ENCODE data around the gene CSF1. TPM values are rescaled to one million over a fixed set of nuclear protein-coding genes. Genes with fewer than 3 reads are reported as not detected.

The CSF1 gene
- total and polyA plus RNA-seq, 2 experiments from 2014 or later, result 1.4 to 3.5 TPM

DNA sequence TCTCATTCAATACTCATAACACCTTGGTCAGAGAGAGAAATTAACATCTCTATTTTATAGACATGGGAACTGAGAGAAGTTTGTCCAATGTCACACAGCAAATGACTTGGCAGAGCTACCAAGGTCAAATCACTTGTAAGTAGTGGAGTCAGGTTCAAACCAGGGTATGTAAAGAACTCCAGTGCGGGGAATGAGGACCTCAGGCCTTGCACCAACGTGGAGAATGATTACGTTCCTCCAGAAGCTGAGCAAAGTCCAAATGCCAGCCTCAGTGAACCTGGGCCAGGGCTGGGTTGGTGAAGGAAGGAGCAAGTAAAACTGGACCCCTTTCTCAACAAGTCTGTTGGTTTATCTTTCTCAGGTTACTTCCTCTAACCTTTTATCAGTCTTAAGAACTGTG, 1.8 kb upstream of the CSF1 start:
- Mint-ChIP-seq H3K4me1 (peaks cover 38% of the 10 kb centered on the region), H3K9me3 (no peaks in the 10 kb centered on the region), H3K4me3 (no peak overlapping the region), H3K27me3 (ENCODE audit: insufficient read depth, low read depth, poor library complexity) (peaks cover 45% of the 10 kb centered on the region), H3K27ac (no peak overlapping the region), H3K36me3 (ENCODE audit: low read depth) (no peaks in the 10 kb centered on the region)
- DNase-seq (ENCODE audit: low spot score), result no peak
- Histone ChIP-seq H3K4me1 (ENCODE audit: insufficient read depth) (peaks cover 23% of the 10 kb centered on the region), H2AFZ (no peak overlapping the region), H3K4me2 (no peak overlapping the region), H4K20me1 (replicated peaks; ENCODE audit: insufficient read depth) (no peaks in the 10 kb centered on the region), H3K4me3 (no peak overlapping the region), H3K9me2 (ENCODE audit: insufficient read depth) (no peaks in the 10 kb centered on the region), H3F3A (replicated peaks; ENCODE audit: low read depth) (0 out of 2 replicates have a peak, but pooled peaks cover 3% of the 10 kb centered on the region), H3K36me3 (ENCODE audit: insufficient read depth) (no peaks in the 10 kb centered on the region), H3K27ac (ENCODE audit: low read depth) (no peak overlapping the region), H3K79me2 (replicated peaks; ENCODE audit: insufficient read depth) (no peaks in the 10 kb centered on the region), H3K27me3 (ENCODE audit: insufficient read depth) (peaks cover 61% of the 10 kb centered on the region)
- no peak for TF ChIP-seq NANOG (IDR thresholded peaks at IDR 0.05; ENCODE audit: borderline replicate concordance)
- TF ChIP-seq, protein P1, sequence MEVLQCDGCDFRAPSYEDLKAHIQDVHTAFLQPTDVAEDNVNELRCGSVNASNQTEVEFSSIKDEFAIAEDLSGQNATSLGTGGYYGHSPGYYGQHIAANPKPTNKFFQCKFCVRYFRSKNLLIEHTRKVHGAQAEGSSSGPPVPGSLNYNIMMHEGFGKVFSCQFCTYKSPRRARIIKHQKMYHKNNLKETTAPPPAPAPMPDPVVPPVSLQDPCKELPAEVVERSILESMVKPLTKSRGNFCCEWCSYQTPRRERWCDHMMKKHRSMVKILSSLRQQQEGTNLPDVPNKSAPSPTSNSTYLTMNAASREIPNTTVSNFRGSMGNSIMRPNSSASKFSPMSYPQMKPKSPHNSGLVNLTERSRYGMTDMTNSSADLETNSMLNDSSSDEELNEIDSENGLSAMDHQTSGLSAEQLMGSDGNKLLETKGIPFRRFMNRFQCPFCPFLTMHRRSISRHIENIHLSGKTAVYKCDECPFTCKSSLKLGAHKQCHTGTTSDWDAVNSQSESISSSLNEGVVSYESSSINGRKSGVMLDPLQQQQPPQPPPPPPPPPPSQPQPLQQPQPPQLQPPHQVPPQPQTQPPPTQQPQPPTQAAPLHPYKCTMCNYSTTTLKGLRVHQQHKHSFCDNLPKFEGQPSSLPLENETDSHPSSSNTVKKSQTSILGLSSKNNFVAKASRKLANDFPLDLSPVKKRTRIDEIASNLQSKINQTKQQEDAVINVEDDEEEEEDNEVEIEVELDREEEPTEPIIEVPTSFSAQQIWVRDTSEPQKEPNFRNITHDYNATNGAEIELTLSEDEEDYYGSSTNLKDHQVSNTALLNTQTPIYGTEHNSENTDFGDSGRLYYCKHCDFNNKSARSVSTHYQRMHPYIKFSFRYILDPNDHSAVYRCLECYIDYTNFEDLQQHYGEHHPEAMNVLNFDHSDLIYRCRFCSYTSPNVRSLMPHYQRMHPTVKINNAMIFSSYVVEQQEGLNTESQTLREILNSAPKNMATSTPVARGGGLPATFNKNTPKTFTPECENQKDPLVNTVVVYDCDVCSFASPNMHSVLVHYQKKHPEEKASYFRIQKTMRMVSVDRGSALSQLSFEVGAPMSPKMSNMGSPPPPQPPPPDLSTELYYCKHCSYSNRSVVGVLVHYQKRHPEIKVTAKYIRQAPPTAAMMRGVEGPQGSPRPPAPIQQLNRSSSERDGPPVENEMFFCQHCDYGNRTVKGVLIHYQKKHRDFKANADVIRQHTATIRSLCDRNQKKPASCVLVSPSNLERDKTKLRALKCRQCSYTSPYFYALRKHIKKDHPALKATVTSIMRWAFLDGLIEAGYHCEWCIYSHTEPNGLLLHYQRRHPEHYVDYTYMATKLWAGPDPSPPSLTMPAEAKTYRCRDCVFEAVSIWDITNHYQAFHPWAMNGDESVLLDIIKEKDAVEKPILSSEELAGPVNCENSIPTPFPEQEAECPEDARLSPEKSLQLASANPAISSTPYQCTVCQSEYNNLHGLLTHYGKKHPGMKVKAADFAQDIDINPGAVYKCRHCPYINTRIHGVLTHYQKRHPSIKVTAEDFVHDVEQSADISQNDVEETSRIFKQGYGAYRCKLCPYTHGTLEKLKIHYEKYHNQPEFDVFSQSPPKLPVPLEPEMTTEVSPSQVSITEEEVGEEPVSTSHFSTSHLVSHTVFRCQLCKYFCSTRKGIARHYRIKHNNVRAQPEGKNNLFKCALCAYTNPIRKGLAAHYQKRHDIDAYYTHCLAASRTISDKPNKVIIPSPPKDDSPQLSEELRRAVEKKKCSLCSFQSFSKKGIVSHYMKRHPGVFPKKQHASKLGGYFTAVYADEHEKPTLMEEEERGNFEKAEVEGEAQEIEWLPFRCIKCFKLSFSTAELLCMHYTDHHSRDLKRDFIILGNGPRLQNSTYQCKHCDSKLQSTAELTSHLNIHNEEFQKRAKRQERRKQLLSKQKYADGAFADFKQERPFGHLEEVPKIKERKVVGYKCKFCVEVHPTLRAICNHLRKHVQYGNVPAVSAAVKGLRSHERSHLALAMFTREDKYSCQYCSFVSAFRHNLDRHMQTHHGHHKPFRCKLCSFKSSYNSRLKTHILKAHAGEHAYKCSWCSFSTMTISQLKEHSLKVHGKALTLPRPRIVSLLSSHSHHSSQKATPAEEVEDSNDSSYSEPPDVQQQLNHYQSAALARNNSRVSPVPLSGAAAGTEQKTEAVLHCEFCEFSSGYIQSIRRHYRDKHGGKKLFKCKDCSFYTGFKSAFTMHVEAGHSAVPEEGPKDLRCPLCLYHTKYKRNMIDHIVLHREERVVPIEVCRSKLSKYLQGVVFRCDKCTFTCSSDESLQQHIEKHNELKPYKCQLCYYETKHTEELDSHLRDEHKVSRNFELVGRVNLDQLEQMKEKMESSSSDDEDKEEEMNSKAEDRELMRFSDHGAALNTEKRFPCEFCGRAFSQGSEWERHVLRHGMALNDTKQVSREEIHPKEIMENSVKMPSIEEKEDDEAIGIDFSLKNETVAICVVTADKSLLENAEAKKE (CRISPR knock-in tag; IDR thresholded peaks at IDR 0.05), result no peak
- no peak for TF ChIP-seq STAT1 (IDR thresholded peaks at IDR 0.05; ENCODE audit: unreplicated experiment)
- no peak for TF ChIP-seq EZH2phosphoT487 (IDR thresholded peaks at IDR 0.05; ENCODE audit: unreplicated experiment)
- no peak for TF ChIP-seq EZH2 (IDR thresholded peaks at IDR 0.05; ENCODE audit: low read depth, unreplicated experiment)
- ATAC-seq, result no peak

DNA sequence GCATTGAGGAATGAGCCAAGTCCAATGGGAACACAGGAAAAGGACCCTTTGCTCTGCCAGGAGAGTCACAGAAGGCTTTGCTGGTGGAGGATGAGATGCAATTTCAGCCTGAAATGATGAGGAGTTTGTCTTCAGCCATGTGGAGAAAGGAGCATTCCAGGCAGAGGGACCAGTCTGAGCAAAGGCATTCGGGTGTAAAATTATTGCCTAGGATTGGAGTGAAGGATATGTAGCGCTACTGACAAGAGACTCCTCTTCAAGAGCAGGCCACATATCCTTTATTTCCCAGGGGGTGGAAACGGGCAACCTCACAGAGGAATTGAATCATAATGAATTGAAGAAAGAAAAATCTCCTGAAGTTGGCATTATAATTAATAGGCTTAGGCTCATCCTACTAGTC, 1.1 kb upstream of the CSF1 start:
- ATAC-seq (no peak), DNase-seq (ENCODE audit: low spot score) (no peak)
- Histone ChIP-seq H3K79me2 (replicated peaks; ENCODE audit: insufficient read depth) (no peaks in the 10 kb centered on the region), H3K4me1 (ENCODE audit: insufficient read depth) (peaks cover 23% of the 10 kb centered on the region), H3K27me3 (ENCODE audit: insufficient read depth) (peaks cover 61% of the 10 kb centered on the region), H3K4me2 (0 out of 2 replicates have a peak overlapping the region, but pooled peaks have one; percentile 93), H3K4me3 (peak overlapping the region; percentile 72; the same call in 1 of the 2 replicates), H3K36me3 (ENCODE audit: insufficient read depth) (no peaks in the 10 kb centered on the region), H3F3A (replicated peaks; ENCODE audit: low read depth) (0 out of 2 replicates have a peak, but pooled peaks cover 3% of the 10 kb centered on the region), H3K27ac (ENCODE audit: low read depth) (no peak overlapping the region), H2AFZ (no peak overlapping the region; the same call in 1 of the 2 replicates), H3K9me2 (ENCODE audit: insufficient read depth) (no peaks in the 10 kb centered on the region), H4K20me1 (replicated peaks; ENCODE audit: insufficient read depth) (no peaks in the 10 kb centered on the region)
- TF ChIP-seq, protein P1 (CRISPR knock-in tag; IDR thresholded peaks at IDR 0.05), result no peak
- no peak for TF ChIP-seq ZNF114 (CRISPR knock-in tag; IDR thresholded peaks at IDR 0.05)
- Mint-ChIP-seq H3K9me3 (no peaks in the 10 kb centered on the region), H3K27ac (no peak overlapping the region), H3K4me3 (peak overlapping the region; percentile 82), H3K4me1 (peaks cover 38% of the 10 kb centered on the region), H3K36me3 (ENCODE audit: low read depth) (no peaks in the 10 kb centered on the region), H3K27me3 (ENCODE audit: insufficient read depth, low read depth, poor library complexity) (peaks cover 47% of the 10 kb centered on the region)

All from GM23338 (cell line).